DOHH2 (cell line): Measurements from ENCODE around the gene LINGO1.

ENCODE experiments used
- H3F3A ChIP-seq: fragments of 200-600 bp; sonication (generic), shearing (Covaris generic); 2 replicates; pipeline ENCODE4 v1.6.0; 2016; ENCODE audit warnings: antibody characterized with exemption, mild to moderate bottlenecking; ENCODE audit not compliant: control insufficient read depth, insufficient read depth
- H3K27ac ChIP-seq: fragments of 200-600 bp; sonication (generic); 2 replicates; pipeline ENCODE4 v1.5.1; 2014; ENCODE audit warnings: low read depth, mild to moderate bottlenecking, low read length, moderate library complexity
- H3K27me3 ChIP-seq: fragments of 200-600 bp; sonication (generic); 2 replicates; pipeline ENCODE4 v1.6.1; 2014; ENCODE audit warnings: mild to moderate bottlenecking, low read length, mixed read lengths; ENCODE audit not compliant: control insufficient read depth
- H3K36me3 ChIP-seq: fragments of 200-600 bp; sonication (generic); 2 replicates; pipeline ENCODE4 v1.6.1; 2014; ENCODE audit warnings: mild to moderate bottlenecking, low read length, moderate library complexity, mixed read lengths; ENCODE audit not compliant: control insufficient read depth
- H3K4me1 ChIP-seq: fragments of 200-600 bp; sonication (generic); 2 replicates; pipeline ENCODE4 v1.6.1; 2014; ENCODE audit warnings: mild to moderate bottlenecking, low read length, mixed read lengths; ENCODE audit not compliant: control insufficient read depth
- H3K4me2 ChIP-seq: fragments of 200-600 bp; sonication (generic); 2 replicates; pipeline ENCODE4 v1.6.0; 2014; ENCODE audit warnings: mild to moderate bottlenecking, low read length, moderate library complexity
- H3K4me3 ChIP-seq: fragments of 200-600 bp; sonication (generic); 2 replicates; pipeline ENCODE4 v1.5.1; 2014; ENCODE audit warnings: mild to moderate bottlenecking, low read length, mixed read lengths
- H3K79me2 ChIP-seq: fragments of 200-600 bp; sonication (generic); 2 replicates; pipeline ENCODE4 v1.6.1; 2014; ENCODE audit warnings: mild to moderate bottlenecking, low read length, mixed read lengths; ENCODE audit not compliant: control insufficient read depth
- H3K9me2 ChIP-seq: fragments of 200-600 bp; sonication (generic); replicated peaks from 2 replicates; pipeline ENCODE4 v1.6.1; 2014; ENCODE audit warnings: mild to moderate bottlenecking, low read length, mixed read lengths; ENCODE audit not compliant: control insufficient read depth
- H3K9me3 ChIP-seq: fragments of 200-600 bp; sonication (generic); 2 replicates; pipeline ENCODE4 v1.6.1; 2014; ENCODE audit warnings: antibody characterized with exemption, low read length, mixed read lengths; ENCODE audit not compliant: control insufficient read depth, insufficient read depth
- H4K20me1 ChIP-seq: fragments of 200-600 bp; sonication (generic); 2 replicates; pipeline ENCODE4 v1.6.0; 2014; ENCODE audit warnings: low read depth, mild to moderate bottlenecking, antibody characterized with exemption, low read length, moderate library complexity; ENCODE audit not compliant: control insufficient read depth, insufficient read depth
- EZH2phosphoT487 ChIP-seq: fragments of 200-600 bp; sonication (generic); IDR thresholded peaks from 2 replicates; pipeline ENCODE4 v1.6.1; 2017; ENCODE audit warnings: borderline replicate concordance, mild to moderate bottlenecking, antibody characterized with exemption, low read length, moderate library complexity, mixed read lengths
- TF ChIP-seq, protein P1 (sequence below): fragments of 200-600 bp; sonication (generic); IDR thresholded peaks from one replicate; pipeline ENCODE4 v1.5.1; 2014; ENCODE audit warnings: antibody characterized with exemption, mild to moderate bottlenecking, low read depth, low read length; ENCODE audit not compliant: poor library complexity, severe bottlenecking

The LINGO1 gene

DNA sequence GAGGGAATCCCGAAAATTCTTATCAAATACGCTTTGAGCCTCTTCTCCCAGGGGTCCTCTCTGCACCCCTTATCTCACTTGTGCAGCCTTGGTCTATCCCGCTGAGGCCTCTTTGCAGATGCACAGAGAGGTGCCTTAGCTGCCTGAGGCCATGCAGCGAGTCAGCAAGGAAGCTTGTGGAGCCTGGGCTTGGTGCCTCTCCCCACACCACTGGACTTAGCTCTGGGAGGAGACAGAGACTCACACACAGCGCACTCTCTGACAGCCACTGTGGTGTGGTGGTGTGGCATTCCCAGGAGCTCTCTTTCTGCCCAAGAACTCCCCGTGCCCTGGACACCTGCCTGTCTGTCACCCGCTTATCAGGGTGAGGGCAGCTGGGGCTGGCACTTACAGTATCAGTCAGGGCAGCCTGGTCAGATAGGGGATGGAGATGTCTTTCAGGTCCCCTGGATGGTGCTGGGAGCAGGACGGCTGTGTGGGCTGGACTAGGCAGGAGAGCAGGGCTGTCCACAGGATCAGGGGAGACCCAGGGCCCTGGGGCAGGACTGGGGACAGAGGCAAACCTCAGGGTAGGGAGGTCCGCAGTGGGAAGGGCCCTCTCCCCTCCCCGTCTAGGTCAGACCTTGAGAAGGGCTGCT lies 10.2 kb upstream of the LINGO1 start:
- no peaks in the 10 kb centered on the region for H3K27me3 ChIP-seq
- no peaks in the 10 kb centered on the region for H3K79me2 ChIP-seq

GRCh38 chr15:77641999-77642398 lies 9.3 kb upstream of the LINGO1 start:
- no peaks in the 10 kb centered on the region for H3K9me2 ChIP-seq
- H4K20me1 ChIP-seq = no peaks in the 10 kb centered on the region
- H3K27me3 ChIP-seq = no peaks in the 10 kb centered on the region; the same call in 1 of the 2 replicates
- no peaks in the 10 kb centered on the region for H3K79me2 ChIP-seq
- no peaks in the 10 kb centered on the region for H3K4me1 ChIP-seq
- no peak overlapping the region for H3K27ac ChIP-seq
- no peak overlapping the region for H3K4me3 ChIP-seq
- H3K36me3 ChIP-seq = no peaks in the 10 kb centered on the region
- H3K9me3 ChIP-seq = no peaks in the 10 kb centered on the region
- H3F3A ChIP-seq = no peaks in the 10 kb centered on the region
- no peak overlapping the region for H3K4me2 ChIP-seq
- TF ChIP-seq, protein P1, sequence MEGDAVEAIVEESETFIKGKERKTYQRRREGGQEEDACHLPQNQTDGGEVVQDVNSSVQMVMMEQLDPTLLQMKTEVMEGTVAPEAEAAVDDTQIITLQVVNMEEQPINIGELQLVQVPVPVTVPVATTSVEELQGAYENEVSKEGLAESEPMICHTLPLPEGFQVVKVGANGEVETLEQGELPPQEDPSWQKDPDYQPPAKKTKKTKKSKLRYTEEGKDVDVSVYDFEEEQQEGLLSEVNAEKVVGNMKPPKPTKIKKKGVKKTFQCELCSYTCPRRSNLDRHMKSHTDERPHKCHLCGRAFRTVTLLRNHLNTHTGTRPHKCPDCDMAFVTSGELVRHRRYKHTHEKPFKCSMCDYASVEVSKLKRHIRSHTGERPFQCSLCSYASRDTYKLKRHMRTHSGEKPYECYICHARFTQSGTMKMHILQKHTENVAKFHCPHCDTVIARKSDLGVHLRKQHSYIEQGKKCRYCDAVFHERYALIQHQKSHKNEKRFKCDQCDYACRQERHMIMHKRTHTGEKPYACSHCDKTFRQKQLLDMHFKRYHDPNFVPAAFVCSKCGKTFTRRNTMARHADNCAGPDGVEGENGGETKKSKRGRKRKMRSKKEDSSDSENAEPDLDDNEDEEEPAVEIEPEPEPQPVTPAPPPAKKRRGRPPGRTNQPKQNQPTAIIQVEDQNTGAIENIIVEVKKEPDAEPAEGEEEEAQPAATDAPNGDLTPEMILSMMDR = no peak
- TF ChIP-seq EZH2phosphoT487 = no peak

More for the DNA sequence above, 10.2 kb upstream of the LINGO1 start:
- Histone ChIP-seq H3K4me2 (no peak overlapping the region), H3K4me1 (no peaks in the 10 kb centered on the region), H3K27ac (no peak overlapping the region), H3K9me2 (no peaks in the 10 kb centered on the region), H3K4me3 (no peak overlapping the region), H3F3A (no peaks in the 10 kb centered on the region), H3K36me3 (no peaks in the 10 kb centered on the region), H4K20me1 (no peaks in the 10 kb centered on the region), H3K9me3 (no peaks in the 10 kb centered on the region)
- no peak for TF ChIP-seq EZH2phosphoT487
- TF ChIP-seq, protein P1 = no peak

DNA sequence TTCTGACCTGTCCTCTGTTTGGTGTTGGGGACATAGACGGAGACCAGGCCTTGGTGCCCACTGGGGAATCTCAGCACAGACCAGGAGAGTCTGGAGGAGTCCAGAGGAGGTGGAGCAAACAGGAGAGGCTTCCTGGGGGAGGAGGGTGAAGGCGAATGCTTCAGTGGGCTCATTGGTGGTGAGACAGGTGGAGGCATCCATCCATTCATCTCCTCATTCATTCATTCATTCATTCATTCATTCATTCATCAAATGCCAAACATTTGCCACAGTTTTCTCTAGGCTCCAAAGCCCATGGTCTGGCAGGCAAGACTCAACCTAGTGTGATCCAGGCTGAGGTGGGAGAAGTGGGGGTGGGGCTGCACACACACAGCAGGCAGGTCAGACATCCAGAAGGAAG lies 7.9 kb upstream of the LINGO1 start:
- H3K27me3 ChIP-seq = peaks cover 9% of the 10 kb centered on the region
- H3K9me3 ChIP-seq = no peaks in the 10 kb centered on the region
- TF ChIP-seq, protein P1 = no peak
- no peak for TF ChIP-seq EZH2phosphoT487
- no peaks in the 10 kb centered on the region for H3K36me3 ChIP-seq
- no peak overlapping the region for H3K4me3 ChIP-seq
- no peaks in the 10 kb centered on the region for H3K4me1 ChIP-seq
- H3F3A ChIP-seq = no peaks in the 10 kb centered on the region
- H3K27ac ChIP-seq = no peak overlapping the region
- H3K4me2 ChIP-seq = no peak overlapping the region
- no peaks in the 10 kb centered on the region for H3K79me2 ChIP-seq
- no peaks in the 10 kb centered on the region for H3K9me2 ChIP-seq
- H4K20me1 ChIP-seq = no peaks in the 10 kb centered on the region
